Neural cell (in vitro differentiated cells): Measurements from ENCODE around the gene PRCC. TPM values are rescaled to one million over a fixed set of nuclear protein-coding genes. Genes with fewer than 3 reads are reported as not detected.

Source experiments
- H2AFZ ChIP-seq: fragments of 200-600, 300-800 bp; sonication (generic), shearing (Covaris generic); 2 replicates; pipeline ENCODE4 v1.6.0; 2014; ENCODE audit warnings: low read depth, mild to moderate bottlenecking, antibody characterized with exemption, low read length, moderate library complexity
- H3F3A ChIP-seq: fragments of 200-600 bp; shearing (Covaris generic); 2 replicates; pipeline ENCODE4 v1.6.1; 2016; ENCODE audit warnings: mild to moderate bottlenecking, moderate library complexity, mixed read lengths, antibody characterized with exemption, low read length; ENCODE audit not compliant: insufficient read depth, poor library complexity, severe bottlenecking
- H3K27ac ChIP-seq: fragments of 200-600, 300-800 bp; sonication (generic), shearing (Covaris generic); 2 replicates; pipeline ENCODE4 v1.5.1; 2014; ENCODE audit warnings: mild to moderate bottlenecking, low read length, moderate library complexity
- H3K27me3 ChIP-seq: fragments of 300-800, 200-600 bp; sonication (generic), shearing (Covaris generic); 2 replicates; pipeline ENCODE4 v1.6.0; 2014; ENCODE audit warnings: mild to moderate bottlenecking, low read depth, low read length, moderate library complexity; ENCODE audit not compliant: insufficient read depth
- H3K36me3 ChIP-seq: fragments of 300-800, 200-600 bp; sonication (generic), shearing (Covaris generic); 2 replicates; pipeline ENCODE4 v1.5.1; 2014; ENCODE audit warnings: mild to moderate bottlenecking, antibody characterized with exemption, low read length, moderate library complexity; ENCODE audit not compliant: insufficient read depth
- H3K4me2 ChIP-seq: fragments of 300-800, 200-600 bp; sonication (generic), shearing (Covaris generic); 2 replicates; pipeline ENCODE4 v1.6.0; 2014; ENCODE audit warnings: mild to moderate bottlenecking, low read length
- H3K4me3 ChIP-seq: fragments of 300-800, 200-600 bp; sonication (generic), shearing (Covaris generic); 2 replicates; pipeline ENCODE4 v1.5.1; 2014; ENCODE audit warnings: mild to moderate bottlenecking, low read length, moderate library complexity
- H3K79me2 ChIP-seq: fragments of 200-600 bp; shearing (Covaris generic); replicated peaks from 2 replicates; pipeline ENCODE4 v1.6.0; 2014; ENCODE audit warnings: mild to moderate bottlenecking, low read length, moderate library complexity; ENCODE audit not compliant: insufficient read depth
- H3K9ac ChIP-seq: fragments of 300-800, 200-600 bp; sonication (generic), shearing (Covaris generic); 2 replicates; pipeline ENCODE4 v1.6.1; 2016; ENCODE audit warnings: mild to moderate bottlenecking, low read length, mixed read lengths
- H3K9me2 ChIP-seq: fragments of 200-600 bp; shearing (Covaris generic); 2 replicates; pipeline ENCODE4 v1.6.1; 2016; ENCODE audit warnings: mild to moderate bottlenecking, low read length, mixed read lengths; ENCODE audit not compliant: insufficient read depth
- H3K9me3 ChIP-seq: fragments of 200-600, 300-800 bp; sonication (generic), shearing (Covaris generic); 2 replicates; pipeline ENCODE4 v1.6.1; 2016; ENCODE audit warnings: mild to moderate bottlenecking, mixed run types, low read length, moderate library complexity, mixed read lengths
- H4K20me1 ChIP-seq: fragments of 200-600 bp; shearing (Covaris generic); 2 replicates; pipeline ENCODE4 v1.6.1; 2016; ENCODE audit warnings: mild to moderate bottlenecking, mixed run types; ENCODE audit not compliant: insufficient read depth
- EP300 ChIP-seq: fragments of 450-650 bp; conservative IDR thresholded peaks from 2 replicates; pipeline ENCODE4 v1.6.1; 2014; ENCODE audit warnings: antibody characterized with exemption, mild to moderate bottlenecking, moderate library complexity; ENCODE audit not compliant: poor library complexity, severe bottlenecking
- EZH2 ChIP-seq: fragments of 200-600, 300-800 bp; shearing (Covaris generic), sonication (generic); IDR thresholded peaks from 2 replicates; pipeline ENCODE4 v1.6.1; 2014; ENCODE audit warnings: antibody characterized with exemption, low read length, borderline replicate concordance, mild to moderate bottlenecking; ENCODE audit not compliant: insufficient read depth, poor library complexity, severe bottlenecking
- MXI1 ChIP-seq: fragments of 450-650 bp; conservative IDR thresholded peaks from 2 replicates; pipeline ENCODE4 v1.6.1; 2014; ENCODE audit warnings: antibody characterized with exemption, mild to moderate bottlenecking; ENCODE audit not compliant: poor library complexity, severe bottlenecking
- POLR2AphosphoS5 ChIP-seq: IDR thresholded peaks from 2 replicates; pipeline ENCODE4 v1.6.1; 2012
- RAD21 ChIP-seq: fragments of 450-650 bp; conservative IDR thresholded peaks from 2 replicates; pipeline ENCODE4 v1.6.1; 2014; ENCODE audit warnings: antibody characterized with exemption, mild to moderate bottlenecking, moderate library complexity
- SMC3 ChIP-seq: fragments of 450-650 bp; conservative IDR thresholded peaks from 2 replicates; pipeline ENCODE4 v1.6.1; 2014; ENCODE audit warnings: antibody characterized with exemption, mild to moderate bottlenecking, moderate library complexity; ENCODE audit not compliant: poor library complexity
- TAF1 ChIP-seq: IDR thresholded peaks from 2 replicates; pipeline ENCODE4 v1.6.1; 2012; ENCODE audit warnings: low read depth
- polyA plus RNA-seq: library from polyadenylated mRNA; depleted of rRNA; stranded (reverse); fragments of >200 nt; gene quantifications from 2 replicates; pipeline ENCODE4 v1.2.3, GENCODE V29; 2014
- TF ChIP-seq, protein P1 (sequence below): fragments of 450-650 bp; IDR thresholded peaks from 2 replicates; pipeline ENCODE4 v1.5.1; 2014; ENCODE audit warnings: antibody characterized with exemption, mild to moderate bottlenecking, moderate library complexity; ENCODE audit not compliant: poor library complexity, severe bottlenecking
- TF ChIP-seq, protein P2 (sequence below): IDR thresholded peaks from 2 replicates; pipeline ENCODE4 v1.6.1; 2012; ENCODE audit warnings: borderline replicate concordance

PRCC gene
- polyA plus RNA-seq, 1 donor from 2014 or later = 17.5 TPM

DNA sequence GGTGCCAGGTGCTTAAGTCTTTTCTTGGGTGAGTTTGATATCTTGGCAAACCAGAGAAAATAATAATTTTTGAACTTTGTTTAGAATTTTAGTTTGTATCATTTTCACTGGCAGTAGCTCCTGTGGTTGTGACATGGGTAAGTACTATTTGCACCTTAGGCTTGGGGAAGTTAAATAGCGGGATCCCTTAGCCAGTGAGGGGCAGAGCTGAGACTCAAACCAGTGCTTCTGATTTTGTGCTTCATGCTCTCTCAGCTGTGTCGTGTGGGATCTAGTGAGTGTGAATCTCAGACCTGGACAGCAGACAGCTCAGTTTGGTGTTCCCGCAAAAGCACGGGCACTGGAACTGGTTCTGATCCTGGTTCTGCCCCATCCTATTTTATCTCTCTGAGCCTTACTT is 9.6 kb downstream of the PRCC start:
- H3K27ac ChIP-seq = no peak overlapping the region
- no peak overlapping the region for H2AFZ ChIP-seq
- H3K9me3 ChIP-seq = no peaks in the 10 kb centered on the region
- TF ChIP-seq, protein P1, sequence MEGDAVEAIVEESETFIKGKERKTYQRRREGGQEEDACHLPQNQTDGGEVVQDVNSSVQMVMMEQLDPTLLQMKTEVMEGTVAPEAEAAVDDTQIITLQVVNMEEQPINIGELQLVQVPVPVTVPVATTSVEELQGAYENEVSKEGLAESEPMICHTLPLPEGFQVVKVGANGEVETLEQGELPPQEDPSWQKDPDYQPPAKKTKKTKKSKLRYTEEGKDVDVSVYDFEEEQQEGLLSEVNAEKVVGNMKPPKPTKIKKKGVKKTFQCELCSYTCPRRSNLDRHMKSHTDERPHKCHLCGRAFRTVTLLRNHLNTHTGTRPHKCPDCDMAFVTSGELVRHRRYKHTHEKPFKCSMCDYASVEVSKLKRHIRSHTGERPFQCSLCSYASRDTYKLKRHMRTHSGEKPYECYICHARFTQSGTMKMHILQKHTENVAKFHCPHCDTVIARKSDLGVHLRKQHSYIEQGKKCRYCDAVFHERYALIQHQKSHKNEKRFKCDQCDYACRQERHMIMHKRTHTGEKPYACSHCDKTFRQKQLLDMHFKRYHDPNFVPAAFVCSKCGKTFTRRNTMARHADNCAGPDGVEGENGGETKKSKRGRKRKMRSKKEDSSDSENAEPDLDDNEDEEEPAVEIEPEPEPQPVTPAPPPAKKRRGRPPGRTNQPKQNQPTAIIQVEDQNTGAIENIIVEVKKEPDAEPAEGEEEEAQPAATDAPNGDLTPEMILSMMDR = no peak
- no peak for TF ChIP-seq MXI1
- no peaks in the 10 kb centered on the region for H3F3A ChIP-seq
- no peaks in the 10 kb centered on the region for H3K36me3 ChIP-seq
- H3K79me2 ChIP-seq = peaks cover 40% of the 10 kb centered on the region
- H3K9me2 ChIP-seq = no peaks in the 10 kb centered on the region
- H3K4me2 ChIP-seq = no peak overlapping the region
- no peak overlapping the region for H3K9ac ChIP-seq
- H4K20me1 ChIP-seq = no peaks in the 10 kb centered on the region
- no peaks in the 10 kb centered on the region for H3K27me3 ChIP-seq
- no peak overlapping the region for H3K4me3 ChIP-seq

DNA sequence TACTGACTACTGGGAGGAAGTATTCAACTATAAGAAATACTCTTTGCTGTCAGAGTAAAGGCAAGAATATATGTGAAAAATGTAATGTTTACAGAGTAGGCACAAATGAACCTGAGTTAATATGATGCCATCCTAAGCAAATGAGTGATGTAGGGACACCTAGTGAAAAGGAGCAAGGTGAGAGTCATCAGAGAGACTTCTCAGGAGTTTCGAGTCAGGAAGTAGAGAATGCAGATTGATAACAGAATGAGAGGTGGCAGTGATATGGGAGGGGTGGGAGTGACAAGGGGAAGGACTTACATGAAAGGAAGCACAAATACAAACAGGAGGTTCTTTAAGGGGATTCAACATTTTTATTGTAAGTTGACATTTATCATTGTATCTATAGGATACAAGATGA is 10.2 kb downstream of the PRCC start:
- H3K27ac ChIP-seq = no peak overlapping the region
- no peak overlapping the region for H3K4me3 ChIP-seq
- TF ChIP-seq RAD21 = no peak
- TF ChIP-seq EZH2 = no peak
- TF ChIP-seq TAF1 = no peak
- TF ChIP-seq EP300 = no peak
- TF ChIP-seq, protein P2, sequence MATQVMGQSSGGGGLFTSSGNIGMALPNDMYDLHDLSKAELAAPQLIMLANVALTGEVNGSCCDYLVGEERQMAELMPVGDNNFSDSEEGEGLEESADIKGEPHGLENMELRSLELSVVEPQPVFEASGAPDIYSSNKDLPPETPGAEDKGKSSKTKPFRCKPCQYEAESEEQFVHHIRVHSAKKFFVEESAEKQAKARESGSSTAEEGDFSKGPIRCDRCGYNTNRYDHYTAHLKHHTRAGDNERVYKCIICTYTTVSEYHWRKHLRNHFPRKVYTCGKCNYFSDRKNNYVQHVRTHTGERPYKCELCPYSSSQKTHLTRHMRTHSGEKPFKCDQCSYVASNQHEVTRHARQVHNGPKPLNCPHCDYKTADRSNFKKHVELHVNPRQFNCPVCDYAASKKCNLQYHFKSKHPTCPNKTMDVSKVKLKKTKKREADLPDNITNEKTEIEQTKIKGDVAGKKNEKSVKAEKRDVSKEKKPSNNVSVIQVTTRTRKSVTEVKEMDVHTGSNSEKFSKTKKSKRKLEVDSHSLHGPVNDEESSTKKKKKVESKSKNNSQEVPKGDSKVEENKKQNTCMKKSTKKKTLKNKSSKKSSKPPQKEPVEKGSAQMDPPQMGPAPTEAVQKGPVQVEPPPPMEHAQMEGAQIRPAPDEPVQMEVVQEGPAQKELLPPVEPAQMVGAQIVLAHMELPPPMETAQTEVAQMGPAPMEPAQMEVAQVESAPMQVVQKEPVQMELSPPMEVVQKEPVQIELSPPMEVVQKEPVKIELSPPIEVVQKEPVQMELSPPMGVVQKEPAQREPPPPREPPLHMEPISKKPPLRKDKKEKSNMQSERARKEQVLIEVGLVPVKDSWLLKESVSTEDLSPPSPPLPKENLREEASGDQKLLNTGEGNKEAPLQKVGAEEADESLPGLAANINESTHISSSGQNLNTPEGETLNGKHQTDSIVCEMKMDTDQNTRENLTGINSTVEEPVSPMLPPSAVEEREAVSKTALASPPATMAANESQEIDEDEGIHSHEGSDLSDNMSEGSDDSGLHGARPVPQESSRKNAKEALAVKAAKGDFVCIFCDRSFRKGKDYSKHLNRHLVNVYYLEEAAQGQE = no peak
- no peak for TF ChIP-seq SMC3
- TF ChIP-seq POLR2AphosphoS5 = no peak
- TF ChIP-seq MXI1 = no peak
- TF ChIP-seq, protein P1 = no peak
- no peak overlapping the region for H2AFZ ChIP-seq
- peaks cover 40% of the 10 kb centered on the region for H3K79me2 ChIP-seq
- H3K4me2 ChIP-seq = no peak overlapping the region
- H3K9me2 ChIP-seq = no peaks in the 10 kb centered on the region
- no peaks in the 10 kb centered on the region for H3K27me3 ChIP-seq
- H4K20me1 ChIP-seq = no peaks in the 10 kb centered on the region
- H3K9me3 ChIP-seq = no peaks in the 10 kb centered on the region
- no peak overlapping the region for H3K9ac ChIP-seq
- H3K36me3 ChIP-seq = no peaks in the 10 kb centered on the region
- no peaks in the 10 kb centered on the region for H3F3A ChIP-seq
